Bone marrow (tissue), 2 donors: ENCODE results near the gene TMEM150C.
"Not testable (repeated sequence)": the region's sequence is repeated elsewhere in the genome, so short reads cannot be mapped to it uniquely, and the experiment has no call there.

Source experiments
- DNase-seq, 2 donors: peaks; one replicate each; lab custom pipeline; 2025; lab: John Stamatoyannopoulos, UW

The TMEM150C gene

GRCh38 chr4:82569076-82569475 lies 7.3 kb upstream of the TMEM150C start:
- DNase-seq = no peak

GRCh38 chr4:82567444-82567843 lies 5.7 kb upstream of the TMEM150C start:
- DNase-seq = no peak

GRCh38 chr4:82562564-82562854 lies 721 bp upstream of the TMEM150C start:
- no peak for DNase-seq

GRCh38 chr4:82560853-82561785 lies 669 bp downstream of the TMEM150C start:
- DNase-seq = no peak

- no peak for DNase-seq
Observed at GRCh38 chr4:82559735-82560120, 2.1 kb downstream of the TMEM150C start.

DNA sequence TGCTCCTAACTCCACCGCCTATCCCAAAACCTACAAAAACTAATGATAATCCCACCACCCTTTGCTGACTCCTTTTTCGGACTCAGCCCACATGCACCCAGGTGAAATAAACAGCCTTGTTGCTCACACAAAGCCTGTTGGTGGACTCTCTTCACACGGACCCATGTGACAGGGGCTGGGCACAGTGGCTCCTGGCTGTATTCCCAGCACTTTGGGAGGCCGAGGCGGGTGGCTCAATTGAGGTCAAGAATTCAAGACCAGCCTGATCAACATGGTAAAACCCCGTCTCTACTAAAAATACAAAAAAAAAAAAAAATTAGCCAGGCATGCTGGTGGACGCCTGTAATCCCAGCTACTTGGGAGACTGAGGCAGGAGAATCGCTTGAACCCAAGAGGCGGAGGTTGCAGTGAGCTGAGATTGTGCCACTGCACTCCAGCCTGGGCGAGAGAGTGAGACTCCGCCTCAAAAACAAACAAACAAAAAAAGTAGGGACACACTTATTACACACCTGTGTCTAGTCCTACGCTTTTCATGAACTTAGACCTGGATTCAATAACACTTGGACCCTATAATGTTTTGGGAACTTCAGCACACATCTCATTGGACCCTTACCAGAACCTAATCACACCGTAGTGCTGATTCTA lies 2.6 kb downstream of the TMEM150C start:
- not testable (repeated sequence) for DNase-seq

DNA sequence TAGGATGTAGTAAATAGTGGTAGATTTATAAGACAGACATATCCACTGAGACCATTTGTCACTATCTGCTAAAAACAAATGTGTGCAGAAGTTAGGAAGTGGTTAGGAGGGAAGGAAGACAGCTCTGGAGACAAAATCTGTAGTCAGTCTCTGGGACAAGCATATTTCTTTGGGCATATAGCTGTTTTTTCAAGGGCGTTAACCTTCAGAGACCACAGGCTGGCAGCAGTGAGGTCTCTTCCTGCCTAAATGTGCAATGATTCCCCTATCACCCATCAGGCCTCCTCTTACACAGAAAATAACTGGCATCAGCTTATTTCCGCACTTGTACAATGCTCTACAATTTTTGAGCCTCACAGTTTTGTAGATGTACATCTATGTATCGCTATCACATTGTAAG lies 6.5 kb downstream of the TMEM150C start:
- DNase-seq = peak in 1 of 2 donors; percentile 1

- DNase-seq = no peak
Observed at GRCh38 chr4:82553020-82553419, 8.8 kb downstream of the TMEM150C start.

GRCh38 chr4:82551734-82552133 lies 10.1 kb downstream of the TMEM150C start:
- no peak for DNase-seq

GRCh38 chr4:82547850-82548249 lies 13.9 kb downstream of the TMEM150C start:
- DNase-seq = not testable (repeated sequence)

GRCh38 chr4:82543131-82543530 lies 18.7 kb downstream of the TMEM150C start:
- DNase-seq = no peak

DNA sequence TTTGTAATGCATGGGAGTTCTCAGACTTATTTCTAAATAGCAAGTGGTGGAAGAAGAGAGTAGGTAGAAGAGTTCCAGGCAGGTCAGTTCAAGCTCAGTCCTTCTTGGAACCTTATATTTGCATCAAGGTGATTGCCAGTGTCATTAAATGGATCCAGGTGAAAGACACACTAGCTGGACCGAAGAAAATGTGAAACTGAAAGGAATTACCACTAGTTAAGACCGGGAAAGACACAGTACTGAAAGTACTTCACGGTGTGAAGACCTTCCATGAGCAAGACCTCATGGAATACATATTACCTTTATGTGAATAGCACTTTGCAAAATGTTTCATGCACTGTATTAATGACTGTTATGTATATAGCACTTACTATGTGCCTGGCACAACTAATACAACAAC lies 19.1 kb downstream of the TMEM150C start:
- DNase-seq = no peak

DNA sequence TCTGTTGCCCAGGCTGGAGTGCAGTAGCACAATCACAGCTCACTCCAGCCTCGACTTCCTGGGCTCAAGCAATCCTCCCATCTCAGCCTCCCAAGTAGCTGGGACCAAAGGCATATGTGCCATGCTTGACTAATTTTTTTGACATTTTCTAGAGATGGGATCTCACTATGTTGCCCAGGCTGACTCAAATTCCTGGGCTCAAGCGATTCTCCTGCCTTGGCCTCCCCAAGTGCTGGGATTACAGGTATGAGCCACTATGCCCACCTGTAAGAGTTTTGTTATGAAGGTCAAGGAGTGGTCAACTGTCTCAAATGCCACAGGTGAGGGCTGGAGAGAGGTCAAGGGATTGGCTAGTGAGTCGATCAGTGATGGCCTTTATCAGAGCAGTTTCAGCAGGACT lies 32.5 kb downstream of the TMEM150C start:
- DNase-seq = no peak

- no peak for DNase-seq
Observed at GRCh38 chr4:82528868-82529267, 32.9 kb downstream of the TMEM150C start.

DNA sequence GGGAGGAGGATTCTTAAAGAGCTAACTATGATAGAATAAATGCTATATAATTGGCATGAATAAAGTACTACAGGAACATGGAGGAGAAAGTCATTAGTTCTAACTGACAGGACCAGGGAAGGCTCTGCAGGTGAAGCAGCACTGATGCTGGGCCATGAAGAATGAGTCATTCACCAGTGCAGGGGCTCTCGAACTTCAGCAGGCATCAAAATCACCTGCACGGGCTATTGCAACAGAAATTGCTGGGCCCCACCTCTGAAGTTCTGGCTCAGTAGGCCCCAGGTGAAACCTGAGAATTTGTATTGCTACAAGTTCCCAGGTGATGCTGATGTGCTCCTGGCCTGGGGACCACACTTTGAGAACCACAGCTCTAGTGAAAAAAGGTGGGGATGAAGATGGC lies 33.7 kb downstream of the TMEM150C start:
- no peak for DNase-seq

GRCh38 chr4:82525307-82525911 lies 36.4 kb downstream of the TMEM150C start:
- no peak for DNase-seq

DNA sequence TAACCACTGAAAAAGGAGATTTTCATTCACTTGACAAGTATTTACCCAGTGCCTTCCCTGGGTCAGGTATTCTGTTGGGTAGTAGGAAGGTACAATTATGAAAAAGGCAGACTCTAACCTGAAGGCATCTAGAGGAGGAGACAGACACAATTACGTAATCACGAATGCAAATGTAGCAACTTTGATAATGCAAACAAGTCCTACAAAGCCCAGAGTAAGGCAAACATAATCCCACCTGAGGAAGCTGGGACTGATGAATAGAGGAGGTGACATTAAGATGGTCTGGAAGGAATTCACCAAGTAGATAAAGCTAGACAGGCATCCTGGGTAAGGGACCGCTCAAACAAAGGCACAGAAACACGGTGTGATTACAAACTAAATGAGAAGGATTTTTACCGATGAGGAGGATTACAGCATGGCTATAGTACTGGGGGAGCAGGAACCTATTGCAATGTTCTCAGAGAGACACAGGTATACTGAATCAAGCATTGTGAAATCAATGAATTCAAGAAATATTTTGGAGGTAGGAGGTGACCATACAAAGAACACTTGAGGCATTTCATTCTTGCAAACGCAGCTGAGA lies 37.1 kb downstream of the TMEM150C start:
- DNase-seq = no peak

GRCh38 chr4:82523179-82523578 lies 38.6 kb downstream of the TMEM150C start:
- no peak for DNase-seq

DNA sequence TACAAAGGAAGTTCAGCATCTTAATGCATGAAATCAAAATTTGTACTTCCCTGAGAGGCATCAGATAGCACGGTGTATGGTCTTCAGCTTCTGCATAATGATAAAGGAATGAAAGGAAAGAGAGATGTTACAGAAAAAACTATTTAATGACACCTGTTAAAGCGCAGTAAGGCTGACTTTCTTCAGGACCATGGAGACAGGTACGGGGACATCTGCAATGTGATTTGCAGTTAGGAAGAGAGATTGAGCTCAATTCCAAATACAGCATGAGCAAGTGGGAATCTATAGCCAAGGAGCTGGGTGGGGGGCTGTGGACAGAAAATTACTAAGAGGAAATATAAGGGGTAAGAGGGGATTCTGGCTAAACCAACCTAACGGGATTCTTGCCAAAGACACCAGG lies 39.3 kb downstream of the TMEM150C start:
- DNase-seq = no peak

DNA sequence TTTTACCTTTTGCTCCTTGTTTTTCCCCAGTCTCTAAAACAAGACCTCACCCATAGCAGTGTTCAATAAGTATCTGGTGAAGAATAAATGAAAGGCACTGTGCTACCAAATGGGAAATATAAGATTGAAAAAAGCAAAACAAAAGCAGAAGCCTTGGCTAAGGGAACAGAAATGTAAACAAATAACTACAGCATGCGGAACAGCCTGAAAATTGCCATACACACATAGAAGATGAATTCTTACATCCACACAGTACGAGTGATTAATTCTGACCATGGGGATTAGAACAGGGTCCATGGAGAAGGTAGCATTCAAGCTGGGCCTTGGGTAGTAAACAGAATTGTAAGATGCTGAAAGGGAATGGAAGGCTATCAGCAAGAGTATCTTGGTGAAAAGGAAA lies 40.5 kb downstream of the TMEM150C start:
- no peak for DNase-seq

DNA sequence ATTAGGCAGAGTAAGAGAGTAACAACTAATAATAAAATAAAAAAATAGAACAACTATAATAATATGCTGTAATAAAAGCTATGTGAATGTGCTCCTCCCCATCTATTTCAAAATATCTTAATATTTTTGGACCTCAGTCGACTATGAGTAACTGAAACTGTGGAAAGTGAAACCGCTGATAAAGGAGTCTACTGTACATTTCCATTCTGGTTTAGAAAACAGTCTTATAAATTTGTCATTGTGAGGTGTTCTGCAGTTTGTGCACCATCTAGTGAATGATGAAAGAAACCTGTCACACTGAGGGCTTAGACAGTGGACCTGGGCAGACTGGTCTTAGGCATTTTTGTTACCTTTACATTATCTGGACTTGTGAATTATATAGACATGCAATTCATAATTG lies 42.0 kb downstream of the TMEM150C start:
- DNase-seq = no peak

DNA sequence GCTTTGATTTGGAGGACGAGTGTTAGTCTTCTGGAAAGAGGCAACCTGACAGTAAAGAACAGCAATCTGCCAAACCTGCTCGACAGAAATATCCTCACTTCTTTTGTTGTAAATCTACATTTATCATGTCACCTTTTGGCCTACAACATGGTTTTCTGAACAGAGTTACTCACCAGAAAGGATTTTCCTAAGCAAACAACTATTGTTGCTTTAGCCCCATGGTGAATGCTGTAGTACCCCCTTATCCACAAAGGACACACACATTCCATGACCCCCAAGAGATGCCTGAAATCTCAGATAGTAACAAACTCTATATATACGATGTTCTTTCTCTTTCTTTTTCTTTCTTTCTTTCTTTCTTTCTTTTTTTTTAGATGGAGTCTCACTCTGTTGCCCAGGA lies 42.7 kb downstream of the TMEM150C start:
- no peak for DNase-seq

DNA sequence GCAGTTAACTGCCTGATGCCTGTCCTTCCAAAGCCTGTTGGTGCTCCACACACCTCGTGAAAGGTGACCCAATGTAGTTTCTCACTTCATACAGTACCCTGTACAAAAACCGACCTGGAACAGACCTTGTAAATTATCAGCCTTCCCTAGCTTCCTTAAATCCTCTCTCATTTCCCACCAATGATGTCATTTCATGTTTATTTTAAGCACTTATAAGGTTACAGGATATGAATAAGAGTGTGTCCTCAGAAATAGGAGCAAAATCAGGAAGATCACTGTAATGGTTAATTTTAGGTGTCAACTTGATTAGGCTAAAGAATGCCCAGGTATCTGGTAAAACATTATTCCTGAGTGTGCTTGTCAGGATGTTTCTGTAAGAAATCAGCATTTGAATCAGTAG lies 44.7 kb downstream of the TMEM150C start:
- DNase-seq = no peak
